IMR-90 (cell line): ENCODE data around the gene LCE2A. TPM values are rescaled to one million over a fixed set of nuclear protein-coding genes. Genes with fewer than 3 reads are reported as not detected.

Experiments used
- ATAC-seq: fragments of 200-7000 bp; cut with Tn5 transposase; 2 replicates; pipeline ENCODE4 v1.9.1; 2020; ENCODE audit warnings: low read depth, mild to moderate bottlenecking, moderate library complexity
- BruUV-seq: library from RNA; stranded (reverse); fragments of 400-500 nt; replicated peaks from 2 replicates; lab custom pipeline; 2021; lab: Mats Ljungman, UMichigan
- CTCF ChIA-PET: fragments of 300-600 bp; formaldehyde crosslinking; extraction: SDS; loops from one replicate; lab custom pipeline; 2021; ENCODE audit warnings: antibody characterized with exemption; lab: Yijun Ruan, JAX
- POLR2A ChIA-PET: fragments of 300-600 bp; sonication (Branson Sonifier 250); formaldehyde crosslinking; loops from one replicate; lab custom pipeline; 2022; ENCODE audit warnings: antibody characterized with exemption; ENCODE audit not compliant: unreplicated experiment; lab: Charles Lee
- DNase-seq: peaks from one replicate; pipeline ENCODE4 v3.0.0; 2013
- H2AFZ ChIP-seq: replicated peaks from 2 replicates; pipeline ENCODE3; 2013; ENCODE audit warnings: low read length, mild to moderate bottlenecking; ENCODE audit not compliant: poor library complexity
- H2AK5ac ChIP-seq: 2 replicates; pipeline ENCODE4 v1.6.1; 2013; ENCODE audit warnings: low read depth, low read length, inconsistent platforms
- H2AK9ac ChIP-seq: replicated peaks from 2 replicates; pipeline ENCODE3; 2013; ENCODE audit warnings: mild to moderate bottlenecking, low read depth, low read length, moderate library complexity; ENCODE audit not compliant: poor library complexity
- H2BK120ac ChIP-seq: 2 replicates; pipeline ENCODE4 v1.6.1; 2013; ENCODE audit warnings: low read depth, low read length, inconsistent platforms
- H2BK15ac ChIP-seq: 3 replicates; pipeline ENCODE4 v1.6.1; 2013; ENCODE audit warnings: low read depth, low read length, inconsistent platforms
- H2BK20ac ChIP-seq: 2 replicates; pipeline ENCODE4 v1.6.1; 2013; ENCODE audit warnings: low read depth, mild to moderate bottlenecking, inconsistent platforms, low read length, moderate library complexity
- H2BK5ac ChIP-seq: 2 replicates; pipeline ENCODE4 v1.6.1; 2013; ENCODE audit warnings: mild to moderate bottlenecking, low read depth, low read length, inconsistent platforms; ENCODE audit not compliant: poor library complexity, severe bottlenecking
- H3K14ac ChIP-seq: replicated peaks from 2 replicates; pipeline ENCODE4 v1.6.1; 2013; ENCODE audit warnings: low read depth, low read length, inconsistent platforms
- H3K18ac ChIP-seq: 2 replicates; pipeline ENCODE4 v1.6.1; 2013; ENCODE audit warnings: low read depth, low read length, control low read depth
- H3K23ac ChIP-seq: 2 replicates; pipeline ENCODE4 v1.6.1; 2013; ENCODE audit warnings: low read depth, low read length, inconsistent platforms
- H3K27ac ChIP-seq: 2 replicates; pipeline ENCODE4 v1.5.1; 2013; ENCODE audit warnings: mild to moderate bottlenecking, control low read depth, low read length; ENCODE audit not compliant: insufficient read depth
- H3K27me3 ChIP-seq: 2 replicates; pipeline ENCODE4 v1.6.1; 2013; ENCODE audit warnings: low read length; ENCODE audit not compliant: control insufficient read depth, insufficient read depth
- H3K36me3 ChIP-seq: 2 replicates; pipeline ENCODE4 v1.6.1; 2013; ENCODE audit warnings: low read length, mixed read lengths; ENCODE audit not compliant: control insufficient read depth, insufficient read depth
- H3K4ac ChIP-seq: 2 replicates; pipeline ENCODE4 v1.6.1; 2013; ENCODE audit warnings: low read depth, low read length, inconsistent platforms
- H3K4me1 ChIP-seq: 2 replicates; pipeline ENCODE4 v1.6.1; 2013; ENCODE audit warnings: low read length, mixed read lengths; ENCODE audit not compliant: control insufficient read depth, insufficient read depth
- H3K4me2 ChIP-seq: 2 replicates; pipeline ENCODE4 v1.6.1; 2013; ENCODE audit warnings: low read depth, mild to moderate bottlenecking, control low read depth, low read length, moderate library complexity
- H3K4me3 ChIP-seq: 2 replicates; pipeline ENCODE4 v1.5.1; 2013; ENCODE audit warnings: low read depth, mild to moderate bottlenecking, control low read depth, low read length, moderate library complexity; ENCODE audit not compliant: insufficient read depth
- H3K56ac ChIP-seq: 2 replicates; pipeline ENCODE4 v1.6.1; 2013; ENCODE audit warnings: low read length, inconsistent platforms; ENCODE audit not compliant: insufficient read depth; ENCODE audit errors: extremely low read depth
- H3K79me1 ChIP-seq, 2 experiments: 2 replicates each; pipeline ENCODE4 v1.6.1; 2013; ENCODE audit warnings: low read length in 2 of 2, inconsistent platforms in 1 of 2, low read depth in 1 of 2
- H3K9ac ChIP-seq: 2 replicates; pipeline ENCODE4 v1.6.1; 2013; ENCODE audit warnings: low read depth, low read length, control low read depth
- H3K9me1 ChIP-seq: 2 replicates; pipeline ENCODE4 v1.6.1; 2013; ENCODE audit warnings: low read length, inconsistent platforms; ENCODE audit not compliant: insufficient read depth
- H3K9me3 ChIP-seq: 2 replicates; pipeline ENCODE4 v1.6.1; 2013; ENCODE audit warnings: low read length; ENCODE audit not compliant: control insufficient read depth, insufficient read depth
- H4K20me1 ChIP-seq: 2 replicates; pipeline ENCODE4 v1.6.1; 2013; ENCODE audit warnings: low read length, inconsistent platforms; ENCODE audit not compliant: insufficient read depth
- H4K5ac ChIP-seq: 2 replicates; pipeline ENCODE4 v1.6.1; 2013; ENCODE audit warnings: mild to moderate bottlenecking, low read depth, low read length, control low read depth
- H4K8ac ChIP-seq, 2 experiments: 2 replicates each; pipeline ENCODE4 v1.6.1; 2013; ENCODE audit warnings: low read depth in 2 of 2, low read length in 2 of 2, control low read depth in 1 of 2, inconsistent platforms in 1 of 2
- H4K91ac ChIP-seq: 2 replicates; pipeline ENCODE4 v1.6.1; 2013; ENCODE audit warnings: low read depth, low read length, inconsistent platforms; ENCODE audit not compliant: insufficient read depth
- BHLHE40 ChIP-seq: fragments of 150-350 bp; IDR thresholded peaks from 2 replicates; pipeline ENCODE4 v1.6.1; 2016; ENCODE audit warnings: mild to moderate bottlenecking, low read depth, low read length
- CEBPB ChIP-seq: IDR thresholded peaks from 2 replicates; pipeline ENCODE4 v1.6.1; 2012; ENCODE audit warnings: low read depth, low read length, improper control_type of control experiment
- RAD21 ChIP-seq: IDR thresholded peaks from 2 replicates; pipeline ENCODE4 v1.6.1; 2012; ENCODE audit warnings: low read length, improper control_type of control experiment
- RFX5 ChIP-seq: IDR thresholded peaks from 2 replicates; pipeline ENCODE4 v1.8.0; 2012; ENCODE audit warnings: low read depth, mild to moderate bottlenecking, low read length, moderate library complexity
- USF2 ChIP-seq: fragments of 150-350 bp; IDR thresholded peaks from 2 replicates; pipeline ENCODE4 v1.6.1; 2017; ENCODE audit warnings: mild to moderate bottlenecking, antibody characterized with exemption, low read length, low read depth
- WGBS, 2 experiments: methylation state at CpG; one replicate each; pipeline versions ENCODE4 v1.1.5 to v1.1.7; 2013; ENCODE audit warnings: missing lambda C conversion rate in 2 of 2; ENCODE audit not compliant: insufficient read length in 1 of 2; ENCODE audit errors: extremely low coverage in 2 of 2; 5-methylcytosine and 5-hydroxymethylcytosine counted together
- dilution Hi-C: fragments of 300-500 bp; cut with HindIII; formaldehyde crosslinking; loops from one replicate; pipeline ENCODE4 v1.14.3; 2018; ENCODE audit warnings: low sequenced_read_pairs; ENCODE audit not compliant: unreplicated experiment
- in situ Hi-C: fragments of 300-500 bp; cut with MboI; formaldehyde crosslinking; loops from 3 replicates; pipeline ENCODE4 v1.14.3; 2019; ENCODE audit warnings: low sequenced_read_pairs, inconsistent platforms, mixed read lengths
- intact Hi-C: fragments of 100-400 bp; cut with micrococcal nuclease; formaldehyde crosslinking; loops from 2 replicates; pipeline ENCODE4 v1.10.0; 2022
- polyA plus RNA-seq, 3 experiments: library from polyadenylated mRNA; depleted of rRNA; stranded (reverse); fragments of >200 nt; gene quantifications; 2 replicates each; pipeline ENCODE4 v1.2.3, GENCODE V29; 2012; ENCODE audit warnings: low replicate concordance in 1 of 3
- total RNA-seq: library from RNA; depleted of rRNA; stranded (reverse); fragments of >200 nt; gene quantifications from 2 replicates; pipeline ENCODE4 v1.2.3, GENCODE V29; 2012

LCE2A gene
- total and polyA plus RNA-seq, 2 of the 4 experiments (the other 2 are of a cell fraction) = 0.50 TPM; not detected in 1

DNA sequence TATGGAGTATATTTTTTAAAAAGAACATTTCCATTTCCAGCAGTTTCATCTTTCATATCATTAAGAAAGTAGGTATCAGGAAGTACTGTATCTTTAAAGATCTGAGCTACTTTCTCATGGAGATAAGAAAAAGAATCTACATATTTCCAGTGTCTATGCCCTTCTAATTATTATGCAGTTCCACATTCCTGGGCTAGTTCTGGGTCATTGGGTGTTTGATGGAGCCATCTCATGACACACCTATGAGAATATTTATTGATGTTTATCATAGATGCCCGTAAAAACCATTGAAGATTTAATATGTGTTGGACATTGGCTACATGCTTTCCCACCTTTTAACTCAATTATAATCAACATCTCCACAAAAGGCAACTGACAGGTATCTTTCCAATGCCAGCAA lies 30.8 kb downstream of the LCE2A start:
- Histone ChIP-seq H3K4ac (no peak overlapping the region), H3K79me1 (no peaks in the 10 kb centered on the region), H2BK120ac (no peak overlapping the region), H3K18ac (no peak overlapping the region), H4K20me1 (no peaks in the 10 kb centered on the region), H3K9me3 (no peaks in the 10 kb centered on the region), H2BK20ac (no peak overlapping the region), H2AFZ (no peak overlapping the region), H3K9me1 (0 out of 2 replicates have a peak, but pooled peaks cover 3% of the 10 kb centered on the region), H3K4me3 (no peak overlapping the region), H3K9ac (no peak overlapping the region), H2BK15ac (no peak overlapping the region), H3K36me3 (no peaks in the 10 kb centered on the region), H4K8ac (no peak overlapping the region), H4K5ac (no peak overlapping the region), H2BK5ac (no peak overlapping the region), H2AK5ac (no peak overlapping the region), H2AK9ac (no peak overlapping the region), H3K27ac (no peak overlapping the region), H3K4me2 (no peak overlapping the region), H3K56ac (no peak overlapping the region), H4K91ac (no peak overlapping the region), H3K14ac (no peak overlapping the region), H3K27me3 (no peaks in the 10 kb centered on the region), H3K4me1 (no peaks in the 10 kb centered on the region), H3K23ac (no peak overlapping the region)
- in situ Hi-C loops (no loop called here), intact Hi-C loops (no loop called here), dilution Hi-C loops (no loop called here)
- DNase-seq = no peak
- no peak for ATAC-seq
- CTCF ChIA-PET = no interaction called here
- WGBS, 2 experiments = no CpG with 5 or more reads among the region's 1 CpG
- POLR2A ChIA-PET = no interaction called here
- TF ChIP-seq CEBPB (no peak), RFX5 (no peak), BHLHE40 (no peak), RAD21 (no peak), USF2 (no peak)
- no TSS peak for BruUV-seq
